T-helper 2 cell treated with Interferon-gamma antibody and Interleukin-4, amounts not matched to agents 5 μg/mL and 100 μg/mL, for 36 hours (primary cell): ENCODE measurements around the gene AMN.
"Not testable (repeated sequence)": the region's sequence is repeated elsewhere in the genome, so short reads cannot be mapped to it uniquely, and the experiment has no call there.

ENCODE experiments used
- DNase-seq: peaks from one replicate; pipeline ENCODE4 v3.0.0; 2021; ENCODE audit warnings: low spot score
- H3K27ac Mint-ChIP-seq: one replicate; pipeline ENCODE4 v1.8.0; 2021; ENCODE audit warnings: mild to moderate bottlenecking, mixed read lengths
- H3K27me3 Mint-ChIP-seq: one replicate; pipeline ENCODE4 v1.8.0; 2021; ENCODE audit warnings: low read depth, mixed read lengths
- H3K36me3 Mint-ChIP-seq: one replicate; pipeline ENCODE4 v1.8.0; 2021; ENCODE audit warnings: low read depth, mixed read lengths
- H3K4me1 Mint-ChIP-seq: one replicate; pipeline ENCODE4 v1.8.0; 2021; ENCODE audit warnings: low read depth, mixed read lengths
- H3K4me3 Mint-ChIP-seq: one replicate; pipeline ENCODE4 v1.8.0; 2022; ENCODE audit warnings: mild to moderate bottlenecking, moderate library complexity, mixed read lengths
- H3K9me3 Mint-ChIP-seq: one replicate; pipeline ENCODE4 v1.8.0; 2021; ENCODE audit warnings: mixed read lengths

Gene AMN

DNA sequence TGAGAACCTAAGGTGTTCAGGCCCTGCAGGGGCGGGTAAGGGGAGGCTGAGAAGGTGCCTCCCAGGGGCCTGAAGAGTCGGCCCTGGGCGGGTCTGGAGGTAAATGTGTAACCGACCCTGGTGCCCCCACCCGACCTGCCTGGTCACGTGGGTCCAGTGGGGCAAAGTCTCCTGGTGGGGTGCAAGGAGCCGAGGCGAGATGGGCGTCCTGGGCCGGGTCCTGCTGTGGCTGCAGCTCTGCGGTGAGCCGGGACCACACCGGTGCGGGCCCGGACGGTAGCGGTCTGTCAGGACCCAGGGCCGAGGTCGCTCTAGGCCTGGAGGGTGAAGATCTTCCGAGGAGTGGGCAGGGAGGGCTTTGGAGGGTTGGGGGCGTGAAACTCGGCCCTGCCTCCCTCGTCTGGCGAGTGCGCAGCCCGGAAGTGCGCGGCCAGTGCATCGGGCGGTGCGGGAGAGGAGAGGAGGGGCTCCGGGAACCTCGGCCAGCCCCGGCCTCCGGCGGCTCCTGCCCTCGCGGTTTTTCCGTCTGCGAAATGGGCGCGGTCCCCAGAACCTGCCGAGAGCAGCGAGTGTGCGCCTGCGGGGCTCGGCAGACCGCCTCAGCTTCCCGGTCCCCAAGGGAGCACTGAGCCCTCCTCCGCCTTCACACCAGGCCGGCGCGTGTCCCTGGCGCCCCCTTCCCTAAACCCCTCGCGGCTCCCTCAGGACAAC is at the start of gene AMN:
Gene AMN, plus strand, starts transcription at position 174 of the 711 bp plus-strand sequence. Its CDS starts 26 bp downstream, at position 200.
- Mint-ChIP-seq H3K4me3 (peak within 1 kb of the TSS; percentile 44), H3K4me1 (peaks cover 2% of the 10 kb centered on the region), H3K27me3 (peaks cover 30% of the 10 kb centered on the region), H3K27ac (no peak within 1 kb of the TSS), H3K36me3 (no peaks in the 10 kb centered on the region), H3K9me3 (no peaks in the 10 kb centered on the region)
- peak; percentile 9 for DNase-seq

- Mint-ChIP-seq H3K9me3 (no peaks in the 10 kb centered on the region), H3K27me3 (no peaks in the 10 kb centered on the region), H3K36me3 (peaks cover 32% of the 10 kb centered on the region), H3K27ac (no peak overlapping the region), H3K4me1 (peaks cover 5% of the 10 kb centered on the region), H3K4me3 (no peak overlapping the region)
- DNase-seq = no peak
These were observed 49.3 kb upstream of the AMN start for GRCh38 chr14:102873131-102873530.

GRCh38 chr14:102873546-102874061 is 48.9 kb upstream of the AMN start:
- no peak for DNase-seq
- no peak overlapping the region for H3K27ac Mint-ChIP-seq
- H3K27me3 Mint-ChIP-seq = no peaks in the 10 kb centered on the region
- H3K9me3 Mint-ChIP-seq = no peaks in the 10 kb centered on the region
- H3K4me1 Mint-ChIP-seq = peaks cover 5% of the 10 kb centered on the region
- no peak overlapping the region for H3K4me3 Mint-ChIP-seq
- H3K36me3 Mint-ChIP-seq = peaks cover 31% of the 10 kb centered on the region

DNA sequence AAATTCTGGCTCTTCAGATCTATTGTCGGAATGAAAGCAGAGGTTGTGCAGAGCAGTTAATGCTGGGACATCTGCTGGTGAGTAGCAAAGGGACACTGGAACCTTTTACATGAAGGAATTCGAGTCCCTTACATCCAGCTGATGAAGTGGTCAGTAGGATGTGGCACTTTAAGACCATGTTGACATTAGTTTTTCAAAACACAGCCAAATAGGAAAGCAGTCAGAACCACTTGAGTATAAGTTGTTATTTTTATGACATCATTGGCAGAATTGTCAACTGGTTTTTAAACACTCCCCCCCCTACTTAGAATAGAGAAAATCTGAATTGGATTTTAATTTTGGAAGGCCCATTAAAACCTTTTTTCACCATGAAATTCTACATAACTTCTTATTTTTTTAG is 46.8 kb upstream of the AMN start:
- H3K36me3 Mint-ChIP-seq = peaks cover 29% of the 10 kb centered on the region
- no peak overlapping the region for H3K4me3 Mint-ChIP-seq
- peaks cover 5% of the 10 kb centered on the region for H3K4me1 Mint-ChIP-seq
- H3K27me3 Mint-ChIP-seq = no peaks in the 10 kb centered on the region
- no peaks in the 10 kb centered on the region for H3K9me3 Mint-ChIP-seq
- DNase-seq = no peak
- no peak overlapping the region for H3K27ac Mint-ChIP-seq

GRCh38 chr14:102877511-102877910 is 45.0 kb upstream of the AMN start:
- not testable (repeated sequence) for H3K4me3 Mint-ChIP-seq, H3K4me1 Mint-ChIP-seq, H3K9me3 Mint-ChIP-seq, H3K27ac Mint-ChIP-seq, H3K27me3 Mint-ChIP-seq, DNase-seq
- H3K36me3 Mint-ChIP-seq = peaks cover 26% of the 10 kb centered on the region

DNA sequence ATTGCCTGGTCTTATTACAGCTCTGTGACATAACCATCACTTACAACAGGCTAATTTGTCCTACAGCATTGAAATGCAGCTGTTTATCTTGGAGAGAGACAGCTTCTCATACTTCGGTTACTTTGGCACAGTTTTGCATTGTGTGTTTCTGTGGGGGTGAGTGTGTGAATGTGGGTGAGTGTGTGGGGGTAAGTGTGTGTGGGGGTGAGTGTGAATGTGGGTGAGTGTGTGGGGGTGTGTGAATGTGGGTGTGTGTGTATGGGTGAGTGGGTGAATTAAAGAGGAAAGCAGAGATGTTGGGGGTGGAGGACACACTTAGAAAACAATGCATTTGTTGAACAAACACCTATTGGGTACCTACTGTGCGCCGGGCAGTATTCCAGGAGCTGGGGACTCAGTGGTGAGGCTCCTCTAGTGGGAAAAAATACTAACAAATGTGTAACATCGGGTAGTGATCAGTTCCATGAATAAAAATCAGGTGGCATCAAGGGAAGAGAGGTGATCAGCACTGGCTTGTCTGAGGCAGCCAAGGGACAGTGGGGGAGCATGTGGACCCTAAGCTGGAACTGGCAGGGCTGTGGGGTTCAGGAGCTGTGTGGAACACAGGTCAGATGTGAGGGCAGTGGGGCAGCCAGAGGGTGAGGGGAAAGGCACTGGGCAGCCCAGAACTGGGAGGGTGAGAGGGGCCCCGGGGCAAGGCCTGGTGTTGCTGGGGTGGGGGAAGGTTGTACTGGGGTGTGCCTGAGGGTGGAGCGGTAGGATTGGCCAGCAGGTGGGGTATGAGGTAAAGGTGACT is 44.1 kb upstream of the AMN start:
- H3K9me3 Mint-ChIP-seq = no peaks in the 10 kb centered on the region
- H3K27ac Mint-ChIP-seq = no peak overlapping the region
- H3K27me3 Mint-ChIP-seq = no peaks in the 10 kb centered on the region
- H3K4me3 Mint-ChIP-seq = no peak overlapping the region
- no peak for DNase-seq
- peaks cover 11% of the 10 kb centered on the region for H3K4me1 Mint-ChIP-seq
- peaks cover 31% of the 10 kb centered on the region for H3K36me3 Mint-ChIP-seq

DNA sequence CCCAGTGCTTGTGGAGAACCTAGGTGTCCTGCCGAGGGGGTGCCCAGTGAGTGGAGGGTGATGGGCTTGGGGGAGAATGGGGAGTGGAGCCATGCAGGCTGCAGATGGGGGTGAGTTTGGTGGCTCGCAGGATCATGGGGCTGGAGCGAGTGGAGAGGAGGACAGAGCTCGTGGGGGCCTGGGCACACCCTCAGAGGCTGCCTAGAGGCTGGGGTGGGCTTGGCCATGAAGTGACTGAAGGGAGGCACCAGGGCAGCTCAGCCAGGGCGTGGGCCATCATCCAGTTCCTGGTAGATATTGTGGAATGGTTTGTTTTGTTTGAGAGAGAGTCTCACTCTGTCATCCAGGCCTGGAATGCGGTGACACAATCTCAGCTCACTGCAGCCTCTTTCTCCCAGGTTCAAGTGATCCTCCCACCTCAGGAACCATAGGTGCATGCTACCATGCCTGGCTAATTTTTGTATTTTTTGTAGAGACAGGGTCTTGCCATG is 43.4 kb upstream of the AMN start:
- H3K27me3 Mint-ChIP-seq = no peaks in the 10 kb centered on the region
- DNase-seq = no peak
- peaks cover 34% of the 10 kb centered on the region for H3K36me3 Mint-ChIP-seq
- H3K9me3 Mint-ChIP-seq = no peaks in the 10 kb centered on the region
- H3K4me1 Mint-ChIP-seq = peaks cover 11% of the 10 kb centered on the region
- no peak overlapping the region for H3K4me3 Mint-ChIP-seq
- no peak overlapping the region for H3K27ac Mint-ChIP-seq

- peaks cover 37% of the 10 kb centered on the region for H3K36me3 Mint-ChIP-seq
- H3K4me3 Mint-ChIP-seq = no peak overlapping the region
- no peaks in the 10 kb centered on the region for H3K9me3 Mint-ChIP-seq
- no peak overlapping the region for H3K27ac Mint-ChIP-seq
- DNase-seq = no peak
- H3K27me3 Mint-ChIP-seq = no peaks in the 10 kb centered on the region
- H3K4me1 Mint-ChIP-seq = peaks cover 11% of the 10 kb centered on the region
These were observed 40.1 kb upstream of the AMN start for GRCh38 chr14:102882226-102882906.

GRCh38 chr14:102883089-102883541 is 39.3 kb upstream of the AMN start:
- no peak overlapping the region for H3K4me3 Mint-ChIP-seq
- H3K27ac Mint-ChIP-seq = peak overlapping the region; percentile 27
- H3K9me3 Mint-ChIP-seq = no peaks in the 10 kb centered on the region
- H3K27me3 Mint-ChIP-seq = no peaks in the 10 kb centered on the region
- peaks cover 37% of the 10 kb centered on the region for H3K36me3 Mint-ChIP-seq
- H3K4me1 Mint-ChIP-seq = peaks cover 11% of the 10 kb centered on the region
- DNase-seq = peak; percentile 14

GRCh38 chr14:102883554-102883953 is 38.9 kb upstream of the AMN start:
- peaks cover 11% of the 10 kb centered on the region for H3K4me1 Mint-ChIP-seq
- no peak overlapping the region for H3K4me3 Mint-ChIP-seq
- H3K27me3 Mint-ChIP-seq = no peaks in the 10 kb centered on the region
- H3K9me3 Mint-ChIP-seq = no peaks in the 10 kb centered on the region
- peaks cover 37% of the 10 kb centered on the region for H3K36me3 Mint-ChIP-seq
- DNase-seq = no peak
- no peak overlapping the region for H3K27ac Mint-ChIP-seq

- H3K4me1 Mint-ChIP-seq = peaks cover 11% of the 10 kb centered on the region
- peaks cover 33% of the 10 kb centered on the region for H3K36me3 Mint-ChIP-seq
- no peak for DNase-seq
- no peaks in the 10 kb centered on the region for H3K27me3 Mint-ChIP-seq
- no peak overlapping the region for H3K27ac Mint-ChIP-seq
- no peaks in the 10 kb centered on the region for H3K9me3 Mint-ChIP-seq
- no peak overlapping the region for H3K4me3 Mint-ChIP-seq
These were observed 36.6 kb upstream of the AMN start for GRCh38 chr14:102885737-102886447.

DNA sequence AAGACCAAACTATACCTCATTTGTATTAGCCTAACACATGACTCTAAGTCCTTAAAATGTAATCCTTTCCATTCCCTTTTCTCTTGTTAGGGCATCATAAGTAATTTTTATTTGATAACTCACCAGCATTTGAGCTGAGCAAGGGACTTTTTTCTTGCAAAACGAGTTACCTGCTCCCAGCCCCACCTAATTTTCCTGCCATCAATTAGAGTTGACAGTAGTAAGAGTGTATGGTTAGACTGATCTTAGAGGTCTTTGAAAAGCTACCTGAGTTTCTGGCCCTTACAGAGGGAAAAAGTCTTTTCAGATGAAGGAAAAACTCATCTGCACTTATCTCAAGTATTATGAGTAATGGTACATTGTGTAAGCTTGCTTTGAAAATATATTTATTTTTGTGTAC is 33.7 kb upstream of the AMN start:
- DNase-seq = no peak
- Mint-ChIP-seq H3K27me3 (no peaks in the 10 kb centered on the region), H3K27ac (no peak overlapping the region), H3K9me3 (no peaks in the 10 kb centered on the region), H3K4me1 (no peaks in the 10 kb centered on the region), H3K4me3 (no peak overlapping the region), H3K36me3 (peaks cover 36% of the 10 kb centered on the region)

GRCh38 chr14:102889615-102890014 is 32.8 kb upstream of the AMN start:
- DNase-seq = no peak
- H3K27me3 Mint-ChIP-seq = no peaks in the 10 kb centered on the region
- H3K36me3 Mint-ChIP-seq = peaks cover 31% of the 10 kb centered on the region
- no peak overlapping the region for H3K4me3 Mint-ChIP-seq
- H3K4me1 Mint-ChIP-seq = no peaks in the 10 kb centered on the region
- H3K9me3 Mint-ChIP-seq = no peaks in the 10 kb centered on the region
- no peak overlapping the region for H3K27ac Mint-ChIP-seq
